Activated CD8-positive, alpha-beta memory T cell treated with anti-CD3 and anti-CD28 coated beads, Interleukin-2, amount 50 U/mL, for 48 hours (primary cell): ENCODE measurements around the gene TIMM44.
A peak's percentile ranks its signal among the peaks of the same experiment; 100 is the strongest.
"Not testable (repeated sequence)": the region's sequence is repeated elsewhere in the genome, so short reads cannot be mapped to it uniquely, and the experiment has no call there.

Source experiments
- DNase-seq: peaks from one replicate; pipeline ENCODE4 v3.0.0-alpha.2; 2020

The TIMM44 gene

GRCh38 chr19:7941895-7942596 is 1.4 kb downstream of the TIMM44 start:
- no peak for DNase-seq

GRCh38 chr19:7940841-7941240 is 2.6 kb downstream of the TIMM44 start:
- DNase-seq, result no peak

GRCh38 chr19:7934766-7935165 is 8.7 kb downstream of the TIMM44 start:
- DNase-seq, result no peak

- DNase-seq, result no peak
Measured at GRCh38 chr19:7933828-7934725, 9.4 kb downstream of the TIMM44 start.

- DNase-seq, result no peak
Measured at GRCh38 chr19:7933411-7933810, 10.1 kb downstream of the TIMM44 start.

GRCh38 chr19:7932930-7933300 is 10.6 kb downstream of the TIMM44 start:
- DNase-seq, result no peak

GRCh38 chr19:7932276-7932929 is 11.1 kb downstream of the TIMM44 start:
- DNase-seq, result no peak

GRCh38 chr19:7931221-7932061 is 12.0 kb downstream of the TIMM44 start:
- DNase-seq, result no peak

GRCh38 chr19:7930765-7931164 is 12.7 kb downstream of the TIMM44 start:
- no peak for DNase-seq

- DNase-seq, result not testable (repeated sequence)
Measured at GRCh38 chr19:7930030-7930429, 13.4 kb downstream of the TIMM44 start.

- peak; percentile 86 for DNase-seq
Measured at GRCh38 chr19:7928741-7929701, 14.4 kb downstream of the TIMM44 start.

GRCh38 chr19:7928334-7928706 is 15.1 kb downstream of the TIMM44 start:
- DNase-seq, result no peak

GRCh38 chr19:7927605-7928333 is 15.7 kb downstream of the TIMM44 start:
- DNase-seq, result no peak

GRCh38 chr19:7926727-7927604 is 16.5 kb downstream of the TIMM44 start:
- DNase-seq, result no peak

- DNase-seq, result peak; percentile 93
Measured at GRCh38 chr19:7926021-7926726, 17.3 kb downstream of the TIMM44 start, which contains the start of gene CTXN1. TSS of gene CTXN1 (minus strand) at chr19:7926135. CDS start at chr19:7925538, 597 bp downstream.

GRCh38 chr19:7925171-7925851 is 18.2 kb downstream of the TIMM44 start:
- DNase-seq, result peak; percentile 96

- no peak for DNase-seq
Measured at GRCh38 chr19:7924651-7925170, 18.8 kb downstream of the TIMM44 start.

GRCh38 chr19:7924241-7924640 is 19.2 kb downstream of the TIMM44 start:
- DNase-seq, result no peak
